ENCODE data around the gene NGF.

DNA sequence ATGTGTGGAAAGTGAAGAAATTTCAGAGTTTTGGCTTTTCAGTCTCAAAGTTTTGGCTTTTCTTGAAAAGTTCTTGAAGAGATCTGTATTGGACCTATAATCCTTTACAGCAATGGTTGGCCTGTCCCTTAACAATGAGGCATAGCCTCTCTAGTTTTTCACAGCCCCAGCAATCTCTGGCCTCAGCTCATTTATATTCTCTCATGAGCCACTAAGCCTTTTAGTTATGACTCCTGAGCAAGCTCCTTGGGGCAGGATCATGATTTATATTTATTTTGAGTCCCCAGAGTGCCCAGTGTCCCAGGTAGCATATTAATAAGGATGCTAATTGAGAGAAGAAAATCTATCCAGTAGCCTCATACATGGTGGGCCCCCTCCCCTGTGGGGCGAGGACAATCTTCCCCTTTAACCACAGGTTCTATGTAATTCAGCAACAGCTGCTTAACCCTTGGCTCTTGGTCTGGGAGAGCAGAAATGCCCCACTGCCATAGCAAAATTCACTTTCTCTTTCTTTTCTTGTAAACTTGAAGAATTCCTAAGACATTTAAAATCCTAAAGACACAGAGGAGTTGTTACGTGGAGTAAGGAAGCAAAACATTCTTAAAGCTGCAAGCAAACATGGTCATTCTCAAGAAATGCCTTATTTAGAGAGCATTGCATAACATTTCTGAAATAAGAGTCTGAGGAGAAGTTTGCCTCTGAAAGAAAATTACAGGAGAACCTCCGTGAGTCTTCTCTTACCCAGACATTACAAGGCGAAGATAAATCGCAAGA lies 6.3 kb downstream of the NGF start:
- TF ChIP-seq, protein P1, sequence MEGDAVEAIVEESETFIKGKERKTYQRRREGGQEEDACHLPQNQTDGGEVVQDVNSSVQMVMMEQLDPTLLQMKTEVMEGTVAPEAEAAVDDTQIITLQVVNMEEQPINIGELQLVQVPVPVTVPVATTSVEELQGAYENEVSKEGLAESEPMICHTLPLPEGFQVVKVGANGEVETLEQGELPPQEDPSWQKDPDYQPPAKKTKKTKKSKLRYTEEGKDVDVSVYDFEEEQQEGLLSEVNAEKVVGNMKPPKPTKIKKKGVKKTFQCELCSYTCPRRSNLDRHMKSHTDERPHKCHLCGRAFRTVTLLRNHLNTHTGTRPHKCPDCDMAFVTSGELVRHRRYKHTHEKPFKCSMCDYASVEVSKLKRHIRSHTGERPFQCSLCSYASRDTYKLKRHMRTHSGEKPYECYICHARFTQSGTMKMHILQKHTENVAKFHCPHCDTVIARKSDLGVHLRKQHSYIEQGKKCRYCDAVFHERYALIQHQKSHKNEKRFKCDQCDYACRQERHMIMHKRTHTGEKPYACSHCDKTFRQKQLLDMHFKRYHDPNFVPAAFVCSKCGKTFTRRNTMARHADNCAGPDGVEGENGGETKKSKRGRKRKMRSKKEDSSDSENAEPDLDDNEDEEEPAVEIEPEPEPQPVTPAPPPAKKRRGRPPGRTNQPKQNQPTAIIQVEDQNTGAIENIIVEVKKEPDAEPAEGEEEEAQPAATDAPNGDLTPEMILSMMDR (IDR thresholded peaks at IDR 0.05): no peak
- no peak for TF ChIP-seq POLR2A (IDR thresholded peaks at IDR 0.05)

All from thyroid gland (tissue), 4 donors.